ENCODE data around the gene DRICH1.
"Not testable (repeated sequence)": the region's sequence is repeated elsewhere in the genome, so short reads cannot be mapped to it uniquely, and the experiment has no call there.

DNA sequence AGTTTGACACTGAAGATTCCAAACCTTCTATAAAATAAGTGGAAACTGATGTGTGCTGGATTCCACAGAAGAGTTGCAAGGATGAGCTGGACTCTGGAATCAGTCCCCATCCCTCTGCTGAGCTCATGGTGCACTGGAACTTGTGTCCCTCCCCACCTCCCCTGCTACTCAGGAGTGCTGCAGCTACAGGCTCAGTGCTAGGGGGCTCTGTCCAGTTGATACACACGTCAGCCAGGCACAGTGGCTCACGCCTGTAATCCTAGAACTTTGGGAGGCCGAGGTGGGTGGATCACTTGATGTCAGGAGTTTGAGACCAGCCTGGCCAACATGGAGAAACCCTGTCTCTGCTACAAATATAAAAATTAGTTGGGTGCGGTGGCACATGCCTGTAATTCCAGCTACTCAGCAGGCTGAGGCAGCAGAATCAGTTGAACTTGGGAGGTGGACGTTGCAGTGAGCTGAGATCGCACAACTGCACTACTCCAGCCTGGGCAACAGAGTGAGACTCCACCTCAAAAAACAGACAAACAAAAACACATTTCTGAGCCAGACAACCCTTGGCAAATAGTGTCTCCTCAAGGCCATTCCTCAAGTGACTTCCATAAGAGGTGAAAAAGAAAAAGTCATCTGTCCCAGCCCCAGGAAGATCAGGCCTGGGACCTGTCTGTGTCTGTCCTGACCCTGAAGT lies 3.9 kb downstream of the DRICH1 start:
- not testable (repeated sequence) for TF ChIP-seq EZH2phosphoT487 (IDR thresholded peaks at IDR 0.05; ENCODE audit: insufficient read depth, low read depth); EZH2 (IDR thresholded peaks at IDR 0.05; ENCODE audit: insufficient read depth, poor library complexity, severe bottlenecking)
